Stimulated activated CD4-positive, alpha-beta T cell treated with anti-CD3 and anti-CD28 coated beads, Interleukin-12 subunit alpha, Interleukin-12 subunit beta, amount 100 ng/mL, for 48 hours (primary cell): ENCODE data around the gene STAT5B.
"Not testable (repeated sequence)": the region's sequence is repeated elsewhere in the genome, so short reads cannot be mapped to it uniquely, and the experiment has no call there.

Experiments used
- DNase-seq, 3 donors: peaks; one replicate each; pipeline ENCODE4 v3.0.0-alpha.2; 2020; ENCODE audit warnings: low read depth in 2 of 3, low spot score in 1 of 3

STAT5B gene

GRCh38 chr17:42276359-42276608 lies at the start of gene STAT5B:
TSS of gene STAT5B (minus strand) at chr17:42276391. CDS start at chr17:42232127, 44,264 bp downstream.
- DNase-seq: peak in 2 of 3 donors; percentile 14 to 58

- no peak for DNase-seq
These were observed 48.8 kb upstream of the STAT5B start for GRCh38 chr17:42325026-42325425.

GRCh38 chr17:42323268-42323773 lies 47.1 kb upstream of the STAT5B start:
- no peak for DNase-seq

- peak; percentile 89 to 98 (median 91) for DNase-seq
These were observed 46.4 kb upstream of the STAT5B start for GRCh38 chr17:42322382-42323267.

GRCh38 chr17:42321555-42321954 lies 45.4 kb upstream of the STAT5B start:
- no peak for DNase-seq

- DNase-seq: not testable (repeated sequence)
These were observed 41.8 kb upstream of the STAT5B start for GRCh38 chr17:42317967-42318366.

- no peak for DNase-seq
These were observed 41.2 kb upstream of the STAT5B start for GRCh38 chr17:42317266-42317845.

- DNase-seq: no peak
These were observed 40.6 kb upstream of the STAT5B start for GRCh38 chr17:42316755-42317154.

GRCh38 chr17:42315402-42316156 lies 39.4 kb upstream of the STAT5B start:
- no peak for DNase-seq

- DNase-seq: no peak
These were observed 37.8 kb upstream of the STAT5B start for GRCh38 chr17:42313773-42314566.

- no peak for DNase-seq
These were observed 37.2 kb upstream of the STAT5B start for GRCh38 chr17:42313389-42313772.

GRCh38 chr17:42312285-42313130 lies 36.3 kb upstream of the STAT5B start:
- peak; percentile 64 to 80 (median 79) for DNase-seq

- DNase-seq: no peak
These were observed 35.8 kb upstream of the STAT5B start for GRCh38 chr17:42312035-42312284.

- DNase-seq: no peak
These were observed 35.2 kb upstream of the STAT5B start for GRCh38 chr17:42311240-42312034.

GRCh38 chr17:42310787-42311215 lies 34.6 kb upstream of the STAT5B start:
- no peak for DNase-seq

GRCh38 chr17:42309986-42310786 lies 34.0 kb upstream of the STAT5B start:
- no peak for DNase-seq

GRCh38 chr17:42309142-42309541 lies 33.0 kb upstream of the STAT5B start:
- no peak for DNase-seq

- no peak for DNase-seq
These were observed 32.3 kb upstream of the STAT5B start for GRCh38 chr17:42308446-42308845.
